NK-92 treated with Interleukin-12 subunit alpha and Interleukin-12 subunit beta, amount 100 ng/mL, for 24 hours (cell line): ENCODE measurements around the gene LYPD6B.
"Not testable (repeated sequence)": the region's sequence is repeated elsewhere in the genome, so short reads cannot be mapped to it uniquely, and the experiment has no call there.

Source experiments
- DNase-seq: peaks from one replicate; lab custom pipeline; 2025; lab: John Stamatoyannopoulos, UW

Gene LYPD6B

GRCh38 chr2:149213764-149214493 lies 175.4 kb downstream of the LYPD6B start:
- no peak for DNase-seq

GRCh38 chr2:149218497-149218896 lies 180.0 kb downstream of the LYPD6B start:
- DNase-seq: no peak

GRCh38 chr2:149219856-149220255 lies 181.4 kb downstream of the LYPD6B start:
- DNase-seq: no peak

DNA sequence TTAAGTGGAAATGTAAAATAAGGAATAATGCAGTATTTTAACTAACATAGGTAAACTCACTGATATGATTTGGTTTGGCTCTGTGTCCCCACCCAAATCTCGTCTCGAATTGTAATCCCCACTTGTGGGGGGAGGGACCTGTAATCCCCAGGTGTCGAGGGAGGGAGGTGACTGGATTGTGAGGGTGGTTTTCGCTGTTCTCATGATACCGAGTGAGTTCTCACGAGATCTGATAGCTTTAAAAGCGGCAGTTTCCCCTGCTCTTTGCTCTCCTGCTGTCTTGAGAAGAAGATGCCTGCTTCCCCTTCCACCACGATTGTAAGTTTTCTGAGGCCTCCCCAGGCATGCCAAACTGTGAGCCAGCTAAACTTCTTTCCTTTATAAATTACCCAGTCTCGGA lies 182.5 kb downstream of the LYPD6B start:
- DNase-seq: no peak

GRCh38 chr2:149221898-149222297 lies 183.4 kb downstream of the LYPD6B start:
- no peak for DNase-seq

DNA sequence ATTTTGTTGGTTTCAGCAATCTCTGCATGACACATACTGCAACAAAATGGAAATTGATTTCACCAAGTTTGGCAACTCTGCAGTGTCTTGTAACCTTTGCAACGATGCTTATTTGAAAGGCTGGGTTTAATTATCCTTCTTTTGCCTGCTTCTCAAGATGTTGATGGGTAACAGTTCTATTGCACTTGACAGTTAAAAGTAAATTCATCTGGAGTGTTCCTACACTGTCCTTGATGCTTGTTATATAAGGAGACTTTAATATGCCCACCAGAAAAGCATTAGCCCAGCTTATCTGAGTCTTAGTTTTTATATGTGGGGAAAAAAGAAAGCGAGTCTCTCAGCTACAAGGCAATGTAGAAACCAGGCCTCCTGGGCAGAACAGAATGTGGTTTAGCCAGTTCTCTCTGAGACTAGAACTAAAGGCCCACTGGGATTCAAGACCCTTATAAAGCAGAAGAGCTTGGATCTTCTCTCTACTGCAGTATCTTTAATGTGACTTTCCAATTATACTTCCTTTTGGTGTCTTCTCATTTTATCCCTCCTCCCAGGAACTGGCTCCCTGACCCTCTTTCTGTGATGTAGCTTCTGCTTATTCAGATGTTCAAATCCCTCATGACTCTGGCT lies 185.1 kb downstream of the LYPD6B start:
- no peak for DNase-seq

DNA sequence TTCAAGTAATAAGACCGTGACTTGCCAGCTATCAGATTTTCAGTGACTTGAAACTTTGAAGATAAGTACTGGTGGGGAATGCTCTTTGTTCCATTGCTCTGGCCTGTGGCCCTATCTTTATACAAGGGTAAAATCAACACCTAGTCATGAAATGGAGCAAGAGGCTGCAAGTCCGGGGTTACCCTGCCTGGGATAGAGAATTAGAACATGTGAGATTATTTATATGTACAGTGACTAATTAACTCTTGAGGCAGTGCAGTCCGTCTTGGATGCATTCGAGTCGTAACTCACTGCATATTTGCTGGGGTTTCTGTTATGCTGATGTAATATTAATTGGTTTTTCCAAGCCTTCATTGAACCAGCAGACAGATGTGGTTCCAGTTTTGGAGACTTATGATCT lies 186.0 kb downstream of the LYPD6B start:
- DNase-seq: no peak

DNA sequence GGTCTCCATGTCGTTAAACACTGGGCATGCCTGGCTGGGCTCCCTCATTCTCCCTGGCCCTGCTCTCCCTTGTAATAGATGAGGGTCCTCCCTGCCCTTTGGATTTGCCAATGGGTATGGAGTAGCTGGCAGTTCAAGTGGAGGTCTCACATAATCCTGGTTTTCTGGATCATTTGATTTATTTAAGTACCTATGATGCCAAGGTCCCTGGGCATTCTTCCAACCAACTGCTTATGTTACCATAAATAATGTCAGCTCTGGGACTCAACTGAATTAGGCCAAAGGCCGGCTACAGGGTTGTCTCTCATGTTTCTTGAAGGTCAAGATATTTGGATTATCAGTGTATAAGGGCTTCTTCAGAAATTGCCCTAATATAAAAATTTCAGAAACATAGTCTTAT lies 186.9 kb downstream of the LYPD6B start:
- DNase-seq: no peak

DNA sequence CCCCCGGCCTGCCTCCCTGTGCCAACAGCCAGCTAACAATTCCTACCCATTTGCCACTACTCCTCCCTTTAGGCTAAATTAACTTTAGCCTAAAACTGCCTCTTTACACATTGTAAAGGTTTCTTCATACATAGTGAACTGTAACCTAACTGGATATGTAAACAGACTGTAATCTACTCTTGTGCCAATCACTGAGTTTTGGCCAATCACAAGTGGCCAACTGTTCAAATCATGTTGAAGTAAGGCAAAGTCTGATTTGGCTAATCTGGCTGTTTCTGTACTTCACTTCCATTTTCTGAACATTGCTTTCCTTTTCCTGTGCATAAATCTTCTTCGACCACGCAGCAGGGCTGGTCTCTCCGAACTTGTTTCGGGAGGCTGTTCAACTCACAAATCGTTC lies 188.3 kb downstream of the LYPD6B start:
- no peak for DNase-seq

DNA sequence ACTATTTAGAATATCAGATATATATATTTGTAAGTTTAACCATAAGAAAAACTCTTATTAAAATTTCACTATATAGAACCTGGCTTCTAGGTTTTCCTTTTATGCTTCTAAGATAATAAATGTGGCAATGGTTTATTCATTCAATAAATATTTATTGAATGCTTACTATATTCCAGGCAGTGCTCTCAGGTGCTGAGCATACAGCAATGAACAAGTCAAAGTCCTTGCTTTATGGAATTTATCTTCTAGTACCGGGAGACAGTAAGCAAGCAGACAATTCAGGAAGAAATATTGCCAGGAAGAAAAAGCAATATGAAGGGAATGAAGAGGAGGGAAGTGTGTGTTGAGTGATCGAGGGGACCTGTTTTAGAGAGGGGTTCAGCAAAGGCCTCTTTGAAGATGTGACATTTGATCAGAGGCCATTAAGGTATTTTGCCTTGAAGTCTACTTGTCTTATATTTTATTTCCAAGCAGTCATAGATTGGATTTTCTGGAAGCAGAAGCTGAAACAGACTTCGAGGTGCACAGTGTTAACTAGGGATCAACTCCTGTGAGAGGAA lies 197.4 kb downstream of the LYPD6B start:
- DNase-seq: no peak

DNA sequence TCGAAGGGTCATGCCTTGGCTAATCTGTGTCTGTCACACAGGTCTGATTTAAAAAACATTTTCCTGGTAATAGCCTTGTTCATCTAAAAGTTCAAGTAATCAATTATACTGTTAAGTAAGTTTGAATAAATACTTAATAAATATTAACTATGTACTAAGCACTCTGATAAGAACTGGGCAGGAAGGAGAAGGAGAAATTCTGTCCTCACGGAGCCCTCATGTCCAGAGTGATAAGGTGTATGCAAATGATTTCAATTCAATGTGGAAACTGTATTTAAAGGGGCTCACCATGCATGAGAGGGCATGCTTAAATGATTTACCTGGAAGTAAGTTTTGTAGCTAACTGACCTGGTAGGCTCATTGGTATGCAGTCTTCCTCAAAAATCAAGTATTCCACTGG lies 197.9 kb downstream of the LYPD6B start:
- DNase-seq: no peak

DNA sequence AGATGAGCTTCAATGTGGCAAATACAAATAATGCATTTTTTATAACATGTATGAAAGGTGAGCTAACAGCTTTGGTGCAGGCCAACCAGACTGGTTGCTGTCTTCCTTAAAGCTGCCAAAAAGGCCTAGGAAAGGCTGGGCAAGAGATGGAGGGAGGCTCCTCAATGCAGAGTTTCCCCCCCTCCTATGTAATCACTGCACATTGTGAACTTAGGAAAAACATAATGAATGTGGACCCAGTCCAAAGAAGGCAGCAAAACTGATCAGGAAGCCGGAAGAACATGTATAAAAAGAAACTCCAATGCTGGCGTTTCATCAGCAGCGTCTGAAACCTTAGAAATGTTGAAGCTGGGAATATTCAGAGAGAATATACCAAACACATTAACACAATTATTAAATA lies 207.7 kb downstream of the LYPD6B start:
- no peak for DNase-seq

DNA sequence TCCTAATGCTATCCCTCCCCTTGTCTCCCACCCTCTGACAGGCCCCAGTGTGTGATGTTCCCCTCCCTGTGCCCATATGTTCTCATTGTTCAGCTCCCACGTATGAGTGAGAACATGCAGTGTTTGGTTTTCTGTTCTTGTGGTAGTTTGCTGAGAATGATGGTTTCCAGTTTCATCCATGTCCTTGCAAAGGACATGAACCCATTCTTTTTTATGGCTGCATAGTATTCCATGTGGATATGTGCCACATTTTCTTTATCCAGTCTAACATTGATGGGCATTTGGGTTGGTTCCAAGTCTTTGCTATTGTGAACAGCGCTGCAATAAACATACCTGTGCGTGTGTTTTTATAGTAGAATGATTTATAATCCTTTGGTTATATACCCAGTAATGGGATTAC lies 212.9 kb downstream of the LYPD6B start:
- not testable (repeated sequence) for DNase-seq

DNA sequence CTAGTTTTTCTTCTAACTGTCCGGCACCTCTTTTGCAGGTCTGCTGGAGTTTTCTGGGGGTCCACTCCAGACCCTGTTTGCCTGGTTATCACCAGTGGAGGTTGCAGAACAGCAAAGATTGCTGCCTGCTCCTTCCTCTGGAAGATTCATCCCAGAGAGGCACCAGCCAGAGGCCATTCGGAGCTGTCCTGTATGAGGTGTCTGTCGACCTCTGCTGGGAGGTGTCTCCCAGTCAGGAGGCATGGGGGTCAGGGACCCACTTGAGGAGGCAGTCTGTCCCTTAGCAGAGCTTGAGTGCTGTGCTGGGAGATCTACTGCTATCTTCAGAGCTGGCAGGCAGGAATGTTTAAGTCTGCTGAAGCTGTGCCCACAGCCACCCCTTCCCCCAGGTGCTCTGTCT lies 218.4 kb downstream of the LYPD6B start:
- DNase-seq: not testable (repeated sequence)

GRCh38 chr2:149258531-149258930 lies 220.0 kb downstream of the LYPD6B start:
- no peak for DNase-seq

- no peak for DNase-seq
Observed at GRCh38 chr2:149259136-149259535, 220.6 kb downstream of the LYPD6B start.

DNA sequence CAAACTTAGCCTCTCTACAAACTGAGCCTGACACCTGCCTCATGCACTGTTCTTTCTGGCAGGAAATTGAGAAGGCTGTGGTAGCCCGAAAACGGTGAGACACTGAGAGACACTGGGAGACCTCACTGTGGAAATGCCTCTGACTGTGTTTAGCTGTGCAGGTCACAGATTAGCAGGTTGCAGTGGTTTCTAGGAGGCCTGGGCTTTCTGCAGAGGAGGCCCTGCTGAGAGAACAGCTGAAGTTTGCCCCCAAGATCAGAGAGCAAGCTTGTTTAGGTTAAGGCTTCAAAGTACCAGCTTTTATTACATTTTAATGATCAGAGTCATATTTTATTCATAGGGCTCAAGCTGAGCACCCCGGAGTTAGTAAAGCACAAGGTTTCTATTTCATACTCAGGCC lies 223.2 kb downstream of the LYPD6B start:
- DNase-seq: no peak
